ENCODE data around the gene CIRBP.

The CIRBP gene

GRCh38 chr19:1264801-1265614 is 4.1 kb upstream of the CIRBP start:
- DNase-seq (ENCODE audit: low spot score) = no peak
- TF ChIP-seq CTCF (IDR thresholded peaks at IDR 0.05; ENCODE audit: extremely low read depth, missing control alignments) = no peak

GRCh38 chr19:1265615-1266128 is 3.5 kb upstream of the CIRBP start:
- no peak for TF ChIP-seq CTCF (IDR thresholded peaks at IDR 0.05; ENCODE audit: extremely low read depth, missing control alignments)
- no peak for DNase-seq (ENCODE audit: low spot score)

- DNase-seq (ENCODE audit: low spot score) = peak; percentile 95
- TF ChIP-seq CTCF (IDR thresholded peaks at IDR 0.05; ENCODE audit: extremely low read depth, missing control alignments) = no peak
These were observed 2.8 kb upstream of the CIRBP start for GRCh38 chr19:1266129-1266915.

GRCh38 chr19:1266916-1267476 is 2.1 kb upstream of the CIRBP start:
- TF ChIP-seq CTCF (IDR thresholded peaks at IDR 0.05; ENCODE audit: extremely low read depth, missing control alignments) = peak; percentile 90
- no peak for DNase-seq (ENCODE audit: low spot score)

GRCh38 chr19:1267477-1268225 is 1.5 kb upstream of the CIRBP start:
- DNase-seq (ENCODE audit: low spot score) = no peak
- TF ChIP-seq CTCF (IDR thresholded peaks at IDR 0.05; ENCODE audit: extremely low read depth, missing control alignments) = no peak

- TF ChIP-seq CTCF (IDR thresholded peaks at IDR 0.05; ENCODE audit: extremely low read depth, missing control alignments) = no peak
These were observed 687 bp upstream of the CIRBP start for GRCh38 chr19:1268226-1269064.

More at GRCh38 chr19:1268226-1269064, 687 bp upstream of the CIRBP start:
- no peak for DNase-seq (ENCODE audit: low spot score)

All from GM20000 (cell line).